WTC11 (cell line): ENCODE measurements around the gene TMC8. TPM values are rescaled to one million over a fixed set of nuclear protein-coding genes. Genes with fewer than 3 reads are reported as not detected.

Experiments
- ATAC-seq: fragments of 200-7000 bp; cut with Tn5 transposase; 2 replicates; pipeline ENCODE4 v1.10.0; 2021; ENCODE audit warnings: mild to moderate bottlenecking, moderate library complexity
- CTCF ChIA-PET: fragments of 300-600 bp; sonication (Branson Sonifier 250); formaldehyde crosslinking; loops from one replicate; lab custom pipeline; 2021; ENCODE audit warnings: antibody characterized with exemption; lab: Charles Lee
- POLR2A ChIA-PET: fragments of 350-600 bp; sonication (Branson Sonifier 250); formaldehyde crosslinking; loops from one replicate; lab custom pipeline; 2021; ENCODE audit warnings: antibody characterized with exemption; lab: Charles Lee
- DNase-seq: peaks from one replicate; pipeline ENCODE4 v3.0.0; 2021; ENCODE audit warnings: low spot score
- H3K27ac Mint-ChIP-seq: 2 replicates; pipeline ENCODE4 v1.8.0; 2021; ENCODE audit warnings: mixed read lengths
- H3K27me3 Mint-ChIP-seq: 2 replicates; pipeline ENCODE4 v1.8.0; 2021; ENCODE audit warnings: low read depth, mild to moderate bottlenecking, moderate library complexity, mixed read lengths
- H3K36me3 Mint-ChIP-seq: 2 replicates; pipeline ENCODE4 v1.8.0; 2021; ENCODE audit warnings: mixed read lengths
- H3K4me1 Mint-ChIP-seq: 2 replicates; pipeline ENCODE4 v1.8.0; 2022; ENCODE audit warnings: mixed read lengths
- H3K4me3 Mint-ChIP-seq: 2 replicates; pipeline ENCODE4 v1.8.0; 2021; ENCODE audit warnings: mild to moderate bottlenecking, moderate library complexity, mixed read lengths
- H3K9me3 Mint-ChIP-seq: 2 replicates; pipeline ENCODE4 v1.8.0; 2021; ENCODE audit warnings: mixed read lengths
- CBFB ChIP-seq: sonication (generic); formaldehyde crosslinking; IDR thresholded peaks from 2 replicates; pipeline ENCODE4 v1.8.1; 2022; ENCODE audit warnings: mild to moderate bottlenecking, low read depth, missing genetic modification reagents
- ETV6 ChIP-seq: sonication (generic); formaldehyde crosslinking; IDR thresholded peaks from 2 replicates; pipeline ENCODE4 v1.8.1; 2022; ENCODE audit warnings: mild to moderate bottlenecking, missing genetic modification reagents
- GABPB1 ChIP-seq: sonication (generic); formaldehyde crosslinking; IDR thresholded peaks from 2 replicates; pipeline ENCODE4 v1.8.1; 2023; ENCODE audit warnings: mild to moderate bottlenecking, missing genetic modification reagents
- MYBL2 ChIP-seq: sonication (generic); formaldehyde crosslinking; IDR thresholded peaks from 2 replicates; pipeline ENCODE4 v1.8.1; 2023; ENCODE audit warnings: mild to moderate bottlenecking, moderate library complexity, missing genetic modification reagents
- NFATC4 ChIP-seq: fragments of 250-450 bp; sonication (Bioruptor Pico); IDR thresholded peaks from 2 replicates; pipeline ENCODE4 v1.9.0; 2021; ENCODE audit warnings: mild to moderate bottlenecking
- NFYB ChIP-seq: sonication (generic); formaldehyde crosslinking; conservative IDR thresholded peaks from 2 replicates; pipeline ENCODE4 v1.8.0; 2022; ENCODE audit warnings: low read depth, missing genetic modification reagents
- NR2C2 ChIP-seq: sonication (generic); formaldehyde crosslinking; IDR thresholded peaks from 2 replicates; pipeline ENCODE4 v1.8.0; 2022; ENCODE audit warnings: mild to moderate bottlenecking, missing genetic modification reagents
- NR3C1 ChIP-seq: sonication (generic); formaldehyde crosslinking; conservative IDR thresholded peaks from 2 replicates; pipeline ENCODE4 v1.8.1; 2023; ENCODE audit warnings: low read depth, mild to moderate bottlenecking, missing genetic modification reagents
- RELA ChIP-seq: sonication (generic); formaldehyde crosslinking; IDR thresholded peaks from 2 replicates; pipeline ENCODE4 v1.8.1; 2022; ENCODE audit warnings: missing genetic modification reagents, mild to moderate bottlenecking, borderline replicate concordance
- TCF7 ChIP-seq: sonication (generic); formaldehyde crosslinking; IDR thresholded peaks from 2 replicates; pipeline ENCODE4 v1.8.0; 2022; ENCODE audit warnings: mild to moderate bottlenecking, low read depth, missing genetic modification reagents, moderate library complexity
- TEAD4 ChIP-seq: sonication (generic); formaldehyde crosslinking; IDR thresholded peaks from 2 replicates; pipeline ENCODE4 v1.8.0; 2022; ENCODE audit warnings: mild to moderate bottlenecking, missing genetic modification reagents
- ZBTB21 ChIP-seq: sonication (generic); formaldehyde crosslinking; IDR thresholded peaks from 2 replicates; pipeline ENCODE4 v1.8.1; 2023; ENCODE audit warnings: mild to moderate bottlenecking, missing genetic modification reagents, borderline replicate concordance
- ZNF232 ChIP-seq: sonication (generic); formaldehyde crosslinking; IDR thresholded peaks from 2 replicates; pipeline ENCODE4 v1.8.0; 2022; ENCODE audit warnings: mild to moderate bottlenecking, missing genetic modification reagents
- ZNF396 ChIP-seq: fragments of 250-450 bp; sonication (Bioruptor Pico); IDR thresholded peaks from 2 replicates; pipeline ENCODE4 v1.8.0; 2021; ENCODE audit warnings: mild to moderate bottlenecking, moderate library complexity, borderline replicate concordance
- ZNF416 ChIP-seq: fragments of 250-450 bp; sonication (Bioruptor Pico); IDR thresholded peaks from 2 replicates; pipeline ENCODE4 v1.9.0; 2021; ENCODE audit warnings: mild to moderate bottlenecking, inconsistent platforms
- total RNA-seq: library from RNA; stranded (reverse); gene quantifications from 3 replicates; pipeline ENCODE4 v1.2.3, GENCODE V29; 2021
- TF ChIP-seq, protein P1 (sequence below): sonication (generic); formaldehyde crosslinking; IDR thresholded peaks from 2 replicates; pipeline ENCODE4 v1.8.0; 2023; ENCODE audit warnings: mild to moderate bottlenecking, missing genetic modification reagents
- TF ChIP-seq, protein P2 (sequence below): sonication (generic); formaldehyde crosslinking; conservative IDR thresholded peaks from 2 replicates; pipeline ENCODE4 v1.8.1; 2022; ENCODE audit warnings: mild to moderate bottlenecking, missing genetic modification reagents
- TF ChIP-seq, protein P3 (sequence below): fragments of 250-450 bp; sonication (Bioruptor Pico); conservative IDR thresholded peaks from 2 replicates; pipeline ENCODE4 v1.9.0; 2021; ENCODE audit warnings: mild to moderate bottlenecking
- TF ChIP-seq, protein P4 (sequence below): sonication (generic); formaldehyde crosslinking; IDR thresholded peaks from 2 replicates; pipeline ENCODE4 v1.8.1; 2023; ENCODE audit warnings: mild to moderate bottlenecking, missing genetic modification reagents
- TF ChIP-seq, protein P5 (sequence below): sonication (generic); formaldehyde crosslinking; IDR thresholded peaks from 2 replicates; pipeline ENCODE4 v1.8.0; 2023; ENCODE audit warnings: missing genetic modification reagents
- TF ChIP-seq, protein P6 (sequence below): sonication (generic); formaldehyde crosslinking; IDR thresholded peaks from 2 replicates; pipeline ENCODE4 v1.8.0; 2022; ENCODE audit warnings: mild to moderate bottlenecking, missing genetic modification reagents
- TF ChIP-seq, protein P7 (sequence below): sonication (generic); formaldehyde crosslinking; IDR thresholded peaks from 2 replicates; pipeline ENCODE4 v1.8.1; 2023; ENCODE audit warnings: mild to moderate bottlenecking, missing genetic modification reagents, moderate library complexity
- TF ChIP-seq, protein P8 (sequence below): sonication (generic); formaldehyde crosslinking; IDR thresholded peaks from 2 replicates; pipeline ENCODE4 v1.8.0; 2022; ENCODE audit warnings: mild to moderate bottlenecking, missing genetic modification reagents

The TMC8 gene
- total RNA-seq, 1 experiment from 2014 or later: 3.7 TPM

DNA sequence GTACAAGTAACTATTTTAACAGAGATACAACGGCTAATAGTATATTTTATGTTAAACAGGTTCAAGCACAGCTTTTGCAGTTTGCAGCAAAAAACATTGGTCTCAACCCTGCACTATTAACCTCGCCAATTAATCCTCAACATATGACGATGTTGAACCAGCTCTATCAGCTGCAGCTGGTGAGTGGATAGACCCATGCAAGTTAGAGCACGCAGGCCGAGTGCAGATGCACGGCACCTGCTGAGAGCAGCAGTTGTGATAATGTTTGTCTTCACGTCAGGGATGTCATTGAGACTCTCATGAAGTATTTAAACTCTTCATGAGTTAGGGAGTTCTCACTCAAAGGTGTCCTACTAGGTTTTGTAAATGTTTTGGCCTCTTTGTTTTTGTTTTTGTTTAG is 47.6 kb upstream of the TMC8 start:
- no peak overlapping the region for H3K4me3 Mint-ChIP-seq
- no peak for TF ChIP-seq ETV6 (CRISPR knock-in tag)
- TF ChIP-seq, protein P1, sequence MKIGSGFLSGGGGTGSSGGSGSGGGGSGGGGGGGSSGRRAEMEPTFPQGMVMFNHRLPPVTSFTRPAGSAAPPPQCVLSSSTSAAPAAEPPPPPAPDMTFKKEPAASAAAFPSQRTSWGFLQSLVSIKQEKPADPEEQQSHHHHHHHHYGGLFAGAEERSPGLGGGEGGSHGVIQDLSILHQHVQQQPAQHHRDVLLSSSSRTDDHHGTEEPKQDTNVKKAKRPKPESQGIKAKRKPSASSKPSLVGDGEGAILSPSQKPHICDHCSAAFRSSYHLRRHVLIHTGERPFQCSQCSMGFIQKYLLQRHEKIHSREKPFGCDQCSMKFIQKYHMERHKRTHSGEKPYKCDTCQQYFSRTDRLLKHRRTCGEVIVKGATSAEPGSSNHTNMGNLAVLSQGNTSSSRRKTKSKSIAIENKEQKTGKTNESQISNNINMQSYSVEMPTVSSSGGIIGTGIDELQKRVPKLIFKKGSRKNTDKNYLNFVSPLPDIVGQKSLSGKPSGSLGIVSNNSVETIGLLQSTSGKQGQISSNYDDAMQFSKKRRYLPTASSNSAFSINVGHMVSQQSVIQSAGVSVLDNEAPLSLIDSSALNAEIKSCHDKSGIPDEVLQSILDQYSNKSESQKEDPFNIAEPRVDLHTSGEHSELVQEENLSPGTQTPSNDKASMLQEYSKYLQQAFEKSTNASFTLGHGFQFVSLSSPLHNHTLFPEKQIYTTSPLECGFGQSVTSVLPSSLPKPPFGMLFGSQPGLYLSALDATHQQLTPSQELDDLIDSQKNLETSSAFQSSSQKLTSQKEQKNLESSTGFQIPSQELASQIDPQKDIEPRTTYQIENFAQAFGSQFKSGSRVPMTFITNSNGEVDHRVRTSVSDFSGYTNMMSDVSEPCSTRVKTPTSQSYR (CRISPR knock-in tag): no peak
- TF ChIP-seq ZNF232 (CRISPR knock-in tag): no peak
- no peak for TF ChIP-seq MYBL2 (CRISPR knock-in tag)
- TF ChIP-seq, protein P2, sequence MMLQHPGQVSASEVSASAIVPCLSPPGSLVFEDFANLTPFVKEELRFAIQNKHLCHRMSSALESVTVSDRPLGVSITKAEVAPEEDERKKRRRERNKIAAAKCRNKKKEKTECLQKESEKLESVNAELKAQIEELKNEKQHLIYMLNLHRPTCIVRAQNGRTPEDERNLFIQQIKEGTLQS (CRISPR knock-in tag): no peak
- no peak for TF ChIP-seq NR2C2 (CRISPR knock-in tag)
- TF ChIP-seq, protein P3, sequence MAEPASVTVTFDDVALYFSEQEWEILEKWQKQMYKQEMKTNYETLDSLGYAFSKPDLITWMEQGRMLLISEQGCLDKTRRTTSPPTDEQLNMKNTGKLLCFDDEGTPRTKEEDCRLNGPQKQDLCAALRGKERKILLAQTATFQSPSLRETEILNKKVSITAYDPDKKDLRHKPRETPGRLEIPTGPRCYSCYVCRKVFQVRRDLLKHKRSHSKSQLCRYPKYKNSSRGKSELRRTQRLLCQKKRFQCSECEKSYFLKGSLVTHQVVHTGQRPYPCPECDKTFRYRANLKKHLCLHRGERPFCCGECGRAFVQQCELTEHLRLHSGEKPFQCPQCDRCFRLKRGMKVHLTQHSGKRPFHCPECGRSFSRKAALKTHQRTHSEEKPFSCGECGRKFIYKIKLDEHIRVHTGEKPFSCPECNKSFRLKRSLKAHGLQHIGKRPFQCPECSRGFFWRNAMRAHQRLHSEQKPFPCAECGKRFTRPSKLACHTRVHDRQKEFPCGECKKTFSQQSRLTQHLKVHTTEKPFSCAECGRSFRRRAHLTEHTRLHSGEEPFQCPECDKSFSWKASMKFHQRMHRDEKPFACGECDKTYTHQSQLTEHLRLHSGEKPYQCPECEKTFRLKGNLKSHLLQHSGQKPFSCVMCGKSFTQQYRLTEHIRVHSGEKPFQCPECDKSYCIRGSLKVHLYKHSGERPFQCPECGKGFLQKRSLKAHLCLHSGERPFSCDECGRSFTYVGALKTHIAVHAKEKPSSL (CRISPR knock-in tag): no peak
- no peak for TF ChIP-seq TEAD4 (CRISPR knock-in tag)
- TF ChIP-seq NFATC4: no peak
- TF ChIP-seq NR3C1 (CRISPR knock-in tag): no peak
- TF ChIP-seq CBFB: no peak
- no peaks in the 10 kb centered on the region for H3K27me3 Mint-ChIP-seq
- no peaks in the 10 kb centered on the region for H3K9me3 Mint-ChIP-seq
- no peaks in the 10 kb centered on the region for H3K4me1 Mint-ChIP-seq
- DNase-seq: no peak
- no peak for ATAC-seq
- H3K27ac Mint-ChIP-seq: no peak overlapping the region
- H3K36me3 Mint-ChIP-seq: peaks cover 70% of the 10 kb centered on the region
- CTCF ChIA-PET: interaction anchor here (1.0 to 1.3 kb wide), 3 partner anchors 23 to 94 kb away, joined by 3 read pairs; no protein-coding TSS in a partner anchor
- POLR2A ChIA-PET: no interaction called here

DNA sequence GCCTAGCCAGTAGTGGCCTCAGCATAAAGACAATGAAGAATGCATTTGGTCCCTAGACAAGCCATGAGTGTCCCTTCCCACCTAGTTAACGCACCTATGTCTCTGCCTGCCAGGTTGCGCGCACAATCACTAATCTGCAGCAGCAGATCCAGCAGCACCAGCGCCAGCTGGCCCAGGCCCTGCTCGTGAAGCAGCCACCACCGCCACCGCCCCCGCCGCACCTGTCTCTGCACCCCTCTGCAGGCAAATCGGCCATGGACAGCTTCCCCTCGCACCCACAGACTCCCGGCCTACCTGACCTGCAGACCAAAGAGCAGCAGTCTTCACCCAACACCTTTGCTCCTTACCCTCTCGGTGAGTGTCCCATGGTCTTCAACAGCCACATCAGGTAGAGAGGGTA is 43.8 kb upstream of the TMC8 start:
- peaks cover 76% of the 10 kb centered on the region for H3K36me3 Mint-ChIP-seq
- POLR2A ChIA-PET: no interaction called here
- TF ChIP-seq, protein P4, sequence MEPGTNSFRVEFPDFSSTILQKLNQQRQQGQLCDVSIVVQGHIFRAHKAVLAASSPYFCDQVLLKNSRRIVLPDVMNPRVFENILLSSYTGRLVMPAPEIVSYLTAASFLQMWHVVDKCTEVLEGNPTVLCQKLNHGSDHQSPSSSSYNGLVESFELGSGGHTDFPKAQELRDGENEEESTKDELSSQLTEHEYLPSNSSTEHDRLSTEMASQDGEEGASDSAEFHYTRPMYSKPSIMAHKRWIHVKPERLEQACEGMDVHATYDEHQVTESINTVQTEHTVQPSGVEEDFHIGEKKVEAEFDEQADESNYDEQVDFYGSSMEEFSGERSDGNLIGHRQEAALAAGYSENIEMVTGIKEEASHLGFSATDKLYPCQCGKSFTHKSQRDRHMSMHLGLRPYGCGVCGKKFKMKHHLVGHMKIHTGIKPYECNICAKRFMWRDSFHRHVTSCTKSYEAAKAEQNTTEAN: no peak
- TF ChIP-seq ZNF416 (CRISPR knock-in tag) (no peak), CBFB (no peak), RELA (CRISPR knock-in tag) (no peak), NFYB (CRISPR knock-in tag) (no peak), ZNF396 (CRISPR knock-in tag) (no peak), GABPB1 (CRISPR knock-in tag) (no peak), ZBTB21 (CRISPR knock-in tag) (no peak), TCF7 (no peak), NR3C1 (CRISPR knock-in tag) (no peak)
- TF ChIP-seq, protein P5, sequence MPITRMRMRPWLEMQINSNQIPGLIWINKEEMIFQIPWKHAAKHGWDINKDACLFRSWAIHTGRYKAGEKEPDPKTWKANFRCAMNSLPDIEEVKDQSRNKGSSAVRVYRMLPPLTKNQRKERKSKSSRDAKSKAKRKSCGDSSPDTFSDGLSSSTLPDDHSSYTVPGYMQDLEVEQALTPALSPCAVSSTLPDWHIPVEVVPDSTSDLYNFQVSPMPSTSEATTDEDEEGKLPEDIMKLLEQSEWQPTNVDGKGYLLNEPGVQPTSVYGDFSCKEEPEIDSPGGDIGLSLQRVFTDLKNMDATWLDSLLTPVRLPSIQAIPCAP (CRISPR knock-in tag): no peak
- TF ChIP-seq, protein P6, sequence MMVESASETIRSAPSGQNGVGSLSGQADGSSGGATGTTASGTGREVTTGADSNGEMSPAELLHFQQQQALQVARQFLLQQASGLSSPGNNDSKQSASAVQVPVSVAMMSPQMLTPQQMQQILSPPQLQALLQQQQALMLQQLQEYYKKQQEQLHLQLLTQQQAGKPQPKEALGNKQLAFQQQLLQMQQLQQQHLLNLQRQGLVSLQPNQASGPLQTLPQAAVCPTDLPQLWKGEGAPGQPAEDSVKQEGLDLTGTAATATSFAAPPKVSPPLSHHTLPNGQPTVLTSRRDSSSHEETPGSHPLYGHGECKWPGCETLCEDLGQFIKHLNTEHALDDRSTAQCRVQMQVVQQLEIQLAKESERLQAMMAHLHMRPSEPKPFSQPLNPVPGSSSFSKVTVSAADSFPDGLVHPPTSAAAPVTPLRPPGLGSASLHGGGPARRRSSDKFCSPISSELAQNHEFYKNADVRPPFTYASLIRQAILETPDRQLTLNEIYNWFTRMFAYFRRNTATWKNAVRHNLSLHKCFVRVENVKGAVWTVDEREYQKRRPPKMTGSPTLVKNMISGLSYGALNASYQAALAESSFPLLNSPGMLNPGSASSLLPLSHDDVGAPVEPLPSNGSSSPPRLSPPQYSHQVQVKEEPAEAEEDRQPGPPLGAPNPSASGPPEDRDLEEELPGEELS (CRISPR knock-in tag): no peak
- TF ChIP-seq, protein P7, sequence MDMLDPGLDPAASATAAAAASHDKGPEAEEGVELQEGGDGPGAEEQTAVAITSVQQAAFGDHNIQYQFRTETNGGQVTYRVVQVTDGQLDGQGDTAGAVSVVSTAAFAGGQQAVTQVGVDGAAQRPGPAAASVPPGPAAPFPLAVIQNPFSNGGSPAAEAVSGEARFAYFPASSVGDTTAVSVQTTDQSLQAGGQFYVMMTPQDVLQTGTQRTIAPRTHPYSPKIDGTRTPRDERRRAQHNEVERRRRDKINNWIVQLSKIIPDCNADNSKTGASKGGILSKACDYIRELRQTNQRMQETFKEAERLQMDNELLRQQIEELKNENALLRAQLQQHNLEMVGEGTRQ (CRISPR knock-in tag): no peak
- TF ChIP-seq, protein P2 (CRISPR knock-in tag): no peak
- TF ChIP-seq, protein P8, sequence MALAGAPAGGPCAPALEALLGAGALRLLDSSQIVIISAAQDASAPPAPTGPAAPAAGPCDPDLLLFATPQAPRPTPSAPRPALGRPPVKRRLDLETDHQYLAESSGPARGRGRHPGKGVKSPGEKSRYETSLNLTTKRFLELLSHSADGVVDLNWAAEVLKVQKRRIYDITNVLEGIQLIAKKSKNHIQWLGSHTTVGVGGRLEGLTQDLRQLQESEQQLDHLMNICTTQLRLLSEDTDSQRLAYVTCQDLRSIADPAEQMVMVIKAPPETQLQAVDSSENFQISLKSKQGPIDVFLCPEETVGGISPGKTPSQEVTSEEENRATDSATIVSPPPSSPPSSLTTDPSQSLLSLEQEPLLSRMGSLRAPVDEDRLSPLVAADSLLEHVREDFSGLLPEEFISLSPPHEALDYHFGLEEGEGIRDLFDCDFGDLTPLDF (CRISPR knock-in tag): no peak

More for the DNA sequence above, 43.8 kb upstream of the TMC8 start:
- Mint-ChIP-seq H3K9me3 (no peaks in the 10 kb centered on the region), H3K4me1 (no peaks in the 10 kb centered on the region), H3K27me3 (no peaks in the 10 kb centered on the region), H3K4me3 (no peak overlapping the region), H3K27ac (no peak overlapping the region)
- DNase-seq (no peak), ATAC-seq (no peak)
- CTCF ChIA-PET: no interaction called here
